SK-MEL-5 (cell line): ENCODE data around the gene RHEX. TPM values are rescaled to one million over a fixed set of nuclear protein-coding genes. Genes with fewer than 3 reads are reported as not detected.
"Not testable (repeated sequence)": the region's sequence is repeated elsewhere in the genome, so short reads cannot be mapped to it uniquely, and the experiment has no call there.

ENCODE experiments used
- DNase-seq: peaks from one replicate; pipeline ENCODE4 v3.0.0-alpha.2; 2016; ENCODE audit warnings: low read depth, low spot score
- in situ Hi-C: cut with HindIII; loops from 2 replicates; pipeline ENCODE4 v1.10.0; 2016; ENCODE audit warnings: low sequenced_read_pairs, high pct_unique_total_duplicates, low pct_unique_long_range_greater_than_20kb
- polyA plus RNA-seq, 2 experiments: library from polyadenylated mRNA; depleted of rRNA; stranded (reverse); fragments of >200 nt; gene quantifications; 2 replicates each; pipeline ENCODE4 v1.2.3, GENCODE V29; 2015
- total RNA-seq: library from RNA; depleted of rRNA; stranded (reverse); fragments of >200 nt; shearing (Covaris generic); gene quantifications from 2 replicates; pipeline ENCODE4 v1.2.3, GENCODE V29; 2014; rRNA removed

Gene RHEX, protein sequence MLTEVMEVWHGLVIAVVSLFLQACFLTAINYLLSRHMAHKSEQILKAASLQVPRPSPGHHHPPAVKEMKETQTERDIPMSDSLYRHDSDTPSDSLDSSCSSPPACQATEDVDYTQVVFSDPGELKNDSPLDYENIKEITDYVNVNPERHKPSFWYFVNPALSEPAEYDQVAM
- total RNA-seq, result not detected in 2 replicates
- not detected in 2 replicates for polyA plus RNA-seq (2015; cell fraction: cytosol; rRNA removed)
- not detected in 2 replicates for polyA plus RNA-seq (2015; cell fraction: nucleus; rRNA removed)

DNA sequence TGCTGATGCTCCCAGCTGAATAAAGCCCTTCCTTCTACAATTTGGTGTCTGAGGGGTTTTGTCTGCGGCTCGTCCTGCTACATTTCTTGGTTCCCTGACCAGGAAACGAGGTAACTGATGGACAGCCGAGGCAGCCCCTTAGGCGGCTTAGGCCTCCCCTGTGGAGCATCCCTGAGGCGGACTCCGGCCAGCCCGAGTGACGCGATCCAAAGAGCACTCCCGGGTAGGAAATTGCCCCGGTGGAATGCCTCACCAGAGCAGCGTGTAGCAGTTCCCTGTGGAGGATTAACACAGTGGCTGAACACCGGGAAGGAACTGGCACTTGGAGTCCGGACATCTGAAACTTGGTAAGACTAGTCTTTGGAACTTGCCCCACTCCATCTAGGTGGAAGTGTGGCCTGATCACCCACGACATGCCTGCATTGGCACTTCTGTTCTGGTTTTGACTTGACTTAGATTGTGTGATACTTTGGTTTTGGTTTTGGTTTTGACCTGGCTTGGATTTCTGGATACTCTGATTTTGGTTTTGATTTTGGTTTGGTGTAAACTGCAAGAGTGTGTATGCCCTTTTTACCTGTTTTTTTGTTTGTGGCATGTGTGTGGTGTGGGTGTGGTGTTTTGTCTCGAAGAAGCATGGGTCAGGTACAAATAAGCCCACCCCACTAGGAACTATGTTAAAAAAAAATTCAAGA, at the start of gene RHEX:
Gene RHEX (plus strand): TSS at position 255 of the 692 bp plus-strand sequence. CDS start 44,656 bp downstream, outside the sequence.
- DNase-seq, in situ Hi-C loops: not testable (repeated sequence)

DNA sequence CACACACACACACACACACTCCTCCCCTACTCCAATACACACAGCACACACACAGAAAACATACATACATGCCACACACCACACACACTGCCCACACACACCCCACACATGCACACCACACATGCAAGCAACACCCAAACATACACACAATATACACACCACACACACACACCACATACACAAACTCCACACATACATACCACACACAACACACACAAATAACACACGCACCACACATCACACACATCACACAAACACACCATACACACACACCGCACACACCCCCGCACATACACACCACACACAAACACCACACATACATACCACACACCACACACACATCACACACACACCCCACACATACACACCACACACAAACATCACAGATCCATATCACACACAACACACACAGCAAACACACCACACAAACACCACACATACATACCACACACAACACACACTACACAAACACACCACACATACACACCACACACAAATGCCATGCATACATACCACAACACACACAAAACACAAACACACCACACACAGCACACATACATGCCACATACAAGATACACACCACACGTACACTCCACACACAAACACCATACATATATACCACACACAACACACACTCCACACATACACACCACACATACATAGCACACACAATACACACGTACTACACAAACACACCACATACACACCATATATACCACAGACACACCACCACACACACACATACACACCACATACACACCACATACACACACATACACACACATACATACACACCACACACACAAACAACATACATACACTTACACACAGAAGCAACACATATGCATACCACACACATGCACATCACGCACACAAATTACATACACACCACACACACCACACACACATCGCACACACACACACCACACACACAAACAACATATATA, 48.8 kb upstream of the RHEX start:
- in situ Hi-C loops, result no loop called here

DNA sequence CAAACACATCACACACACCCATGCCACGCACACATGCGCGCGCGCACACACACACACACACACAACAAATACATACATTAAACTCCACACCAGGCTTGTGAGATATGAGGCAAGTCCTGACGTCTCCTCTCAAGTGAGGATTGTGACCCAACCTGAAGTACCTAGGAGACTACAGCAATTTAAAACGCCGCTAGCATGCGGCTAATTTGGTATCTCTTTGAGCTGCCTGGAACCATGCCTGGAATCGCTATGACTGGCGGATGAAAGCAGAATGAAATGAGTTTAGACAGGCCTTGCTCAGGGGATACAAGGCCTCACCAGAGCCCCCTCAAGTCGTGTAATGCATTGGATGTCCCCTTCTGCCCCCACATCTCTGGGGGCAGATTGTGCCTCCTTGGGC, 48.1 kb upstream of the RHEX start:
- DNase-seq, result no peak
- in situ Hi-C loops, result no loop called here

More for the DNA sequence above, 48.8 kb upstream of the RHEX start:
- no peak for DNase-seq

DNA sequence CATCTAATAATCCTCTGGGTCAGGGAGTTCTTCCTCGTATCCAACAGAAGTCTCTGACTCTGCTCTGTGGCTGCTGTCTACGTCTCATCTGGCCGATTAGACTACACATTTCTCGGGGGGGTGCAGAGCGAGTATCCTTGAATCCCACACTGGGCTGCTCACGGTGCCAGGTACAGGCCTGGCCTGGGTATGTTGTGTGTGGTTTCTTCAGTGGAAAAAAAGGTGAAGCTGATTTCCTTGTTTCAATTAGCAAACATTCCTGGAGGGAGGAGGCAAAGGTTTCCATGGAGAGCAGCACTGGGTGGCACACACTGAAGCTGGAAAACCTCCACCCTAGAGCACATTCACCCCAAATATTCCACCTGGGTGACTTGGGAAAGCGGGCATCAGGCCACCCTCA, 47.7 kb upstream of the RHEX start:
- DNase-seq, result no peak
- in situ Hi-C loops, result no loop called here

DNA sequence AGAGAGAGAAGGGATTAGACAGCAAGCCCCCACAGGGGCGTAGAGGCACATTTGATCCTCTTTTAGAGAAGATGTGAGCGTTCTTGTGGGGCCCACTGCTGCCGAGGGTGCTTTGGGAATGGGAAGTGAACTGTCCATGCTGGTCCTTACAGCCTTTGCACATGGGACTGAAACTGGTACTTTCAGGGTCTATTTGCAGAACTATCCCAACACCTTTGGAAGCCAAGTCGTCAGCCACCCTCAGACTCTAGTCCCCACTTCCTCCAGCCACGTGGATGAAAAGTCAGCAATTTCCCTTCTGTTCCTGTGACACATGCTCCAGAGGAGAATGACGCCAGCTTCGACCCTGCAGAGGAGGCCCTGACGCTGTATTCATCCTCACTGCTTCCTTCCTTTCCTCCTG, 47.2 kb upstream of the RHEX start:
- in situ Hi-C loops, result no loop called here
- DNase-seq, result no peak

DNA sequence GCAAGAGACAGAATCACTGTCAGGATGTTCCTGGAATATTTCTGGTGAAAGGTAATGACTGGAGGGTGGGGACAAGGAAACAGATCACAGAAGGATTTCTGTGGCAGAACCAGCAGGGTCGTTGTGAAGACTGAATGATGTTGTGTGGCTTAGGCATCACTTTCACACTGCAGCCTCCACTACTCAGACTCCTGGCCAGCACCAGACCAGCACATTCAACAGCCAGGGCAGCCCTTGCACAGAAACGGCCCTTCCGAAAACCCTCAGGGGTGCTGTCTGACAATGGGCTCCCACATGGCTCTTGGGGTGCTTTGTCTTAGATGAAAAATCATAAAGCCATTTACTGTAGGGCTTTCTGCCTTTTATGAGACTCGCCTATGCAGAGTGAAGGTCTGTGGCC, 46.0 kb upstream of the RHEX start:
- DNase-seq, result no peak
- in situ Hi-C loops, result no loop called here

DNA sequence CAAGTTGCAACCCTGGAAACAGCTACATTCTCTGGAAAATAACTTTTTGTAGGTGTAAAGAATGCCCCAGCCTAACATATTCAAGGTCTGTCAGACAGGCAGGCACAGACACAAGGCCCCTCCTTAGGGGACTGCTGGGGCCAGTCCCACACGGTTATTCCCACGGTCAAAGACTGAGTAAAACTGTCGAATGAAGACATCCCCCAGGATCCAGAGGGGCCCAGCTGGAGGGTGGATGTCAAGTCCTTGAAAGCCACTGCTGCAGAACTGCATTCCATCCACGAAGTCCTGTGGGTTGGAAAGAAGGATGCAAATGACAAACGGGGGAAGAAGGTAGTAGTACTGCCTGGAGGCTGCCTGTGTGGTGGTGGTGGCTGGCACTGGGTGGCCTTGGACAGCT, 42.9 kb upstream of the RHEX start:
- in situ Hi-C loops, result no loop called here

DNA sequence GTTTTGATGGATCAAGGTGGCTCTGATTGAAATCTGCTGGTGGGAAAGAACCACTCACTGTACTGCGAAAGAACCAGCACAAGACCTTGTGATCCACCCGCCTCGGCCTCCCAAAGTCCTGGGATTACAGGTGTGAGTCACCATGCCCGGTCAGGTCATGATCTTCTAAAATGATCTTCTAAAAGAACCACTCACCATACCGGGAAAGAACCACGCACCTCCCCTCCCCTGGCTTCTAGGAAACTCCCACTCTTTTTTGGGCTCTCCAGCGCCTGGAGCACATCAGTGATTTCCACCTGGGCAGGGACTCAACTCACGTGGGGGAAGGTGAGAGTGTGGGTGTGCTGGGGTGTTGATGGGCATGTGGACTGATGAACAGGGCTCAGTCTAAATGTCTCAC, 41.9 kb upstream of the RHEX start:
- in situ Hi-C loops, result no loop called here
- no peak for DNase-seq

More for the DNA sequence above, 42.9 kb upstream of the RHEX start:
- DNase-seq, result no peak

DNA sequence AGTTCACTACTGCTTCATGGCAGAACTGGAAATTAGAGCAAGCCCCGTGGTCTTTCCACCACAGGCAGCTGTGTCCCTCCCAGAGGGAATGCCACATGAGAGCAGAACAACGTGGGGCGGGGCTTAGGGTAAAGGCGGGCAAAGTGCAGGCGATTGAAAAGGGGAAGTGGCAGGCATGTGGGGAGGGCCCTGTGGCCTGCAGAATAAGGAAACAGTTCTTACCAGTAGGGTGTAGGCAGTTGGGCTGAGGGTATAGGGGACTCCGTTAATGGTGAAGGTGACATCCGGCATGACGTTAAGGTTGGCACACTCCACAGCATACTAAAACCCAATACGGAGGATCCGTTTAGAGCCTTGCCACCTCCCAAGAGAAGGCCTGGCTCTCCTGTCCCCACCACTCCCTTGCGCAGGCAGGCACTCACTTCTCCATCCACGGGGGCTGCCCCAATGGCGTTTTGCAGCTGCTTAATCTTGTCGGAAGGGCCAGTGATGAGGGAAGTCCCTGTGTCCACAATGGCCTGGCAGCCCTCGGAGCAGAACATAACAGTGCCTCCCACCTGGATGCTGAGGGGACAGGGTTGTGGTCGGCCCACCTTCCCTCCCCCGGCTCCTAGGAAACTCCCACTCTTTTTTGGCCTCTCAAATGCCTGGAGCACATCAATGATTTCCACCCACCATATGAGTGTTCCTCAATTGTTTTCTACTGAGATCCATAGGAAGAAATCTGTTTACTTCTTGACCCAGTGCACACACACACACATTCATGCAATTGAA, 40.7 kb upstream of the RHEX start:
- DNase-seq, result peak; percentile 39
- in situ Hi-C loops, result no loop called here

DNA sequence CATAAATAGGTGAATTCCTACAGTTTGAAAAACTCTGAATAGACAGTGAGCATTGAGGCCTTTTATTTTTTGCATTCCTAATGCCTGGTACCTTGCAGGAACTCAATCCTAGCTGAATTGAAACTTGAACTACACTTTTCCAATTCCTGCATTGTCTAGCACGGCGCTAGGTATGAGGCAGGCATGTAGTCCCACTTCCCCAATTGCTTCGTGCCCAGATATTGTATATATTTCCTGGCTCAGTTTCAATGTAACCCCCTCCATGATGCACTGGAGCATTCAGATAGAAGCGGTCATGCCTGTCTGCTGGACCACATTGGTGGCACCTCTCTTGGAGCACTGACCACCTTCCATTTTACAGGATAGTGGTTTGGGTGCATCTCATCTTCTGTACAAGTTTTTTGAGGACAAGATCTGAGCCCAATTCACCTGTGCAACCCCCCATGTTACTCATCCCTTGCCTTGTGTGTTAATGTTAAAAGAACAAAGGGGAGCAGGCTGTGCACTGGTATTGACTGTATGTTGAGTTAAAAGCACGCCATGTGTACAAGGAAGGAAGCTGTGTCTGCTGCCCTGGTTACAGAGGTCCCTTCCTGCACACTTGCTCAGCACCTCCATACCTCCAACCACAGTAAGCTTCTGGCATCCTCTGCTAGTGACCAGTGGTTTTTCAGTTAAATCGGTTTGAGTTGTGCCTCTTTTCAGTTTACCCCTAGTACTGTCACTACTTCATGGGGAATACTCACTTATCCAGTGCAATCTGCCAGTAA, 39.8 kb upstream of the RHEX start:
- in situ Hi-C loops, result no loop called here

DNA sequence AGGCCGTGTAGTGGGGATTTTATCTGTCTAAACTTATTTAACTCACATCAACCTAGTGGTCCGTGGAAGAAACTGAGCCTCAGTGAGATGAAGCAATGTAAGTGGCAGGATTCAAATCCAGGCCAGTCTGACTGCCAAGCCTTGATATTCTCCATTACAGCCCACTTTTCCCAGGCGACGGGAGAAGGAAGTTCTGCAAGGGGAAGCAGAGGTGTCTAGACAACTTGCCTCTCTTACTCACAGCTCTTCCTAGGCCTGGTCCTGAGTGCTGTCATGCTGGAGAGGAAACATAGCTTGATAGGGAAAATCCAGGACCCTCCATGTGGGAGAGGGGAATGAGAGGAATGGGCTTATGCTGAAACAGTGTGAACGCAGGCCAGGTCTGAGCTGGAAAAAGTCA, 38.4 kb upstream of the RHEX start:
- DNase-seq, result no peak
- in situ Hi-C loops, result no loop called here

More for the DNA sequence above, 39.8 kb upstream of the RHEX start:
- no peak for DNase-seq

DNA sequence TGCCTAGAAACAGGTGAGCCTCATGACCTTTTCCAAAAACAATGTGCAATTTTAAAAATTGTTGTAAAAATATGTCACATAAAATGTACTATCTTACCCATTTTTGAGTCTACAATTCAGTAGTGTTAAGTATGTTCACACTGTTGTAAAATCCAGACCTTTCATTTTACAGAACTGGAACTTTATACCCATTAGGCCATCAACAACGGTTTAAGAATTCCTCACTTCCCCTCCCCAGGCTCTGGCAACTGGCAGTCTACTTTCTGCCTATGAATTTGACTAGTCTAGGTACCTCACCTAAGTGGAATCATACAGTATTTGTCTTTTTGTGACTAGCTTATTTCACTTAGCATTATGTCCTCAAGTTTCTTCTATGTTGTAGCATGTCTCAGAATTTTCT, 37.9 kb upstream of the RHEX start:
- in situ Hi-C loops, result no loop called here
- no peak for DNase-seq

DNA sequence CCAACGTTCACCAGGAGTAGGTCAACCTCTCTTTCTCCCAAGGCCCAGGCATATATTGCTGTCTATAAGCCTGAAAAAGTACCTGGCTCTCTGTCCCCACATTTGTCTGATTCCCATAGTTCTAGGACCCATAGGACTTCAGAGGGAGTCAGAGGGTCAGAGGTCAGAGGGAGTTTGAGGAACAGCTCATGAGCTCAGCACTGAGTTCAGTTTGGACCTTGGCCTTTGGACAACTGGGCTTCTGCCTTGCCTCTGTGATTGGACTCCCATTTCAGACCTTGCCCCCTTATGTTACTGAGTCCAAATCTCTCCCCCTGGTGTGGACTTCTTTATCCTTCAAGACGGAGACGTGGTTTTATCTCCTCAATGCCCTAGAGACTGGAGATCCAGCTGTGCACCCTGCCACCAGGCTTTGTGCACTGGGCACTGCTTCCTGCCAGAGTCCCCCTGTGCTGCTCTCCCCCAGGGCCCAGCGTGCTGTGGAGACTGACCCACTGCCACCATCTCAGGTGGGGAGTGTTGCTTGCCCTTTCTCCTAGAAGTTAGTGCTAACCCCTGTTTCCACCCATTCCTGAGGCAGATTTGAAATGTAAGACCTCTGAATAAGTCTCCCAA, 32.5 kb upstream of the RHEX start:
- DNase-seq, result no peak
- in situ Hi-C loops, result no loop called here

DNA sequence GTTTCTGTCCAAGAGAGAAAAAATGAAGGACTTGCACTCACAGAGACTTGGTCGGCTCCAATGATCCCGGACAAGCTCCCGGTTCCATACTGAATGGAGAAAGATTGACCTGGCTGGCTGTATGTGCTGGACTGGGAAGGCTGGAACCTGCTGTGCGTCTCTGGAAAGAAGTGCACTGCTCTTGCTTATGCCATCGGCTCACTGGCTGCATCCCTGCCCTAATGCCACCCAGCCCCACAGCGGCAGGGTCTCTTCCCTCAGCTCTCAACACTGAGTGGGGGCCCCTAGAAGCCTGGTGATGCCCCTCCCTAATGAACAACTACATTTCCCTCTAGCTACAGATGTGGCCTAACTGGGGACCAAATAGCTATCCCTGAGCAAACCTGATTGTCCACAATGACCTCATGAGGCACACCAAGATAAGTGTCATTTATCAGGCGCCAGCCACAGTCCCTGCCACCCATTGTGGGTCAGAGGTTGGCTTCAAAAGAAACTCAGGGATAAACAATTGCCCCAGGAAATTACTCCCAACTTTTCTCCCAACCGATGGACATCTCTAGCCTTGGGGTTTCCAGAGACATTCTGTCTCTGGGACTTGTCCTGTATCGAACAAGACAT, 31.9 kb upstream of the RHEX start:
- in situ Hi-C loops, result no loop called here

DNA sequence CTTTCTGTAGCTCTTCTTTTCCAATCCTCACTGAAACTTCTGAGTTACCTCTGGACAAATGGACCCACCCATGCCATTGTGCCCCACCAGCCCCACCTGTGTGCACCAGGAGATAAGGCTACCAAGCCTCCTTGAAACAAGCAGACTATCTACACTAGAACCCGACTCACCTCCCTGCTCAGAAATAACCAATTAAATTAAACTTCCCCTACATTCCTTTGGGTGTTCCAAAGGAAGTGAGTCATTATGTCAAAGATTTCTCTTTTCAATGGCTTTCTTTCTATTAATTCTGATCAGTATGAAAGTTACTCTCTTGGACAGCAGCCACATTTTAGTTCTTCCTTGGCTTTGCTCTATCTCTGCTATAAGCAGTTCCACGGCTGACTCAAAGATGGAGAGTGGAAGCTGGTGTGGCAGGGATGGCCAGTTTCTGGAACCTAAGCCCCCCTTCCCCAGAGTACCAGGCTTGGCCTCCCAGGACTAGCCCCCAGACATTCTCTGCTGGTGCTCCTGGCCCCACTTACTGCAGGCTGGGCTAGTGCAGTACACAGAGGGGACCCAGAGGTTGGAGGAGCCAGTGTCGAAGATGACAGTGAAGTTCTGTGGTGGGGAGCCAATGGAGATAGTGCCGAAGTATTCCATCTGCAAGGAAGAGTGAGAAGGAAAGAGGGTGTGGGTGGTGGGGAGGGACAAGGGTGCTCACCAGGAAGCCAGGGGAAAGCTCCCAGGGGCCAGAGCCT, 31.2 kb upstream of the RHEX start:
- in situ Hi-C loops, result no loop called here
- DNase-seq, result peak; percentile 35

More for the DNA sequence above, 31.9 kb upstream of the RHEX start:
- no peak for DNase-seq
